ENCODE data around the gene HEATR5A.
A peak's percentile ranks its signal among the peaks of the same experiment; 100 is the strongest.
"Not testable (repeated sequence)": the region's sequence is repeated elsewhere in the genome, so short reads cannot be mapped to it uniquely, and the experiment has no call there.

Gene HEATR5A

DNA sequence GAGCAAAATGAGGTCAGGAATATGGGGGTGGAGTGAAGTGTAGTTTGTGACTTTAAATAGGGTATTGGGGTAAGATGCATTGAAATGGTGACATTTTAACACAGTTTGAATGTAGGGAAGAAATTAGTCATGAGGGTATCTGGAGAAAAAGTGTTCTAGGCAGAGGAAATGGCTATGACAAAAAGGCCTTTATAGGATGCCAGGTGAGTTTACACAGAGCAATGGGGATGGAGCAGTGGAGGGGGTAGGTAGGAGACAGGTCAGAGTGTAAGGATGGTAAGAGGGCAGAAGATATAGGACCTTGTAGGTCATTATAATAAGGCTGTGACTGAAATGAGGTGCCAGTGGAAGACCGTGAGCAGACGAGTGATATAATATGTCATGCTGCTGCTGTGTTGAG is 30.4 kb downstream of the HEATR5A start:
- DNase-seq (ENCODE audit: low spot score) = no peak
- FAIRE-seq = no peak

DNA sequence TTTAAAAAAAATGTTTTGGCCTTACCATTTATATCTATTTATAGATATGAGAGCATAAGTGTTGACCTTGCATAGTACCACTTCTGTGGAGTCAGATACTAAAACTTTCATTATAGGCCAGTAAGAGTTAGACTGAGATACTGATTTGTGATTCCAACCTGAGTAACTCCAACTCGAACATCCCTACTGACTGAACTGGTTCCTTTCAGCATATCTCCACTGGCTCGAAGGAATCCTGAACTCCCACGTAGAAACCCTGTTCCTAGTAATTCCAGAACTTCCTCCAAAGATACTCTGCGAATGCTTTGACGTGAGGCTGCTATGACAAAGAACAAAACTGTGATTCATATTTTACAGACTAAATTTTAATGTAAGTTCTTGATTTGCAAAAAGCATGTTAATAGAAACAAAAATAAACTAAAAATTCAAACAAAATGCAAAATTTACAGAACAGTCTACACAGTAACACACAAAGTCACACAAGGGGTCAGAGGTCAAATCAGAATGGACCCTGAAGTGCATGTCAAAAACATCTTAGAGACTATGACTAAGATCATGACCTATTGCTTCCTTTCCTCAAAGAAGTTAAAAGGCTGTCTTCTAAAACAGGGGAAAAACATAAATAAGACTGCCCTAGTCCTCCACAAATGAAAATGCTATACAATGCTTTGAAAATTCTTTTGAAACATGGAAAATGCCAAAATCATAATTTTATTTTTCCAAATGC is 31.5 kb downstream of the HEATR5A start:
- FAIRE-seq = no peak
- DNase-seq (ENCODE audit: low spot score) = no peak

- no peak for FAIRE-seq
- no peak for DNase-seq (ENCODE audit: low spot score)
Observed at GRCh38 chr14:31387091-31387490, 33.3 kb downstream of the HEATR5A start.

- FAIRE-seq = no peak
- no peak for DNase-seq (ENCODE audit: low spot score)
Observed at GRCh38 chr14:31386271-31386670, 34.1 kb downstream of the HEATR5A start.

GRCh38 chr14:31382221-31382620 is 38.1 kb downstream of the HEATR5A start:
- no peak for DNase-seq (ENCODE audit: low spot score)
- FAIRE-seq = no peak

DNA sequence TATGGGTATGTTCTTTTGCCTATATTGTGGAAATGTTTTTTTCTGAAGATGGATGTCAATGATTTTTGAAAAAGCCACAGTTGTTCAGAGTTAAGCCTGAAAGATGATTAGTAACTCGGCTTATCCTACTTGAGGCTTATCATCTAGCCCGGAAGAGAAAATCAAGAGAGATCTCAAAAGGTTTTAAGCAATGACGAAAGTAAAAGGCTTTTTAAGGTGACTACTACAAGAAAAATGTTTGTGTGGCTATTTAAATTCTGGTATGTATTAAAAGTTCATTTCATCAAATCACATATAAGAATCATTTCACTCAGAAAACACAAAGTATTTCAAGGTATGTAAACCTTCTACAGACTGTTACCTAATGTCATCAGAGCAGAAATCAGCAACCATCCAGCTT is 40.2 kb downstream of the HEATR5A start:
- DNase-seq (ENCODE audit: low spot score) (no peak), FAIRE-seq (no peak)

DNA sequence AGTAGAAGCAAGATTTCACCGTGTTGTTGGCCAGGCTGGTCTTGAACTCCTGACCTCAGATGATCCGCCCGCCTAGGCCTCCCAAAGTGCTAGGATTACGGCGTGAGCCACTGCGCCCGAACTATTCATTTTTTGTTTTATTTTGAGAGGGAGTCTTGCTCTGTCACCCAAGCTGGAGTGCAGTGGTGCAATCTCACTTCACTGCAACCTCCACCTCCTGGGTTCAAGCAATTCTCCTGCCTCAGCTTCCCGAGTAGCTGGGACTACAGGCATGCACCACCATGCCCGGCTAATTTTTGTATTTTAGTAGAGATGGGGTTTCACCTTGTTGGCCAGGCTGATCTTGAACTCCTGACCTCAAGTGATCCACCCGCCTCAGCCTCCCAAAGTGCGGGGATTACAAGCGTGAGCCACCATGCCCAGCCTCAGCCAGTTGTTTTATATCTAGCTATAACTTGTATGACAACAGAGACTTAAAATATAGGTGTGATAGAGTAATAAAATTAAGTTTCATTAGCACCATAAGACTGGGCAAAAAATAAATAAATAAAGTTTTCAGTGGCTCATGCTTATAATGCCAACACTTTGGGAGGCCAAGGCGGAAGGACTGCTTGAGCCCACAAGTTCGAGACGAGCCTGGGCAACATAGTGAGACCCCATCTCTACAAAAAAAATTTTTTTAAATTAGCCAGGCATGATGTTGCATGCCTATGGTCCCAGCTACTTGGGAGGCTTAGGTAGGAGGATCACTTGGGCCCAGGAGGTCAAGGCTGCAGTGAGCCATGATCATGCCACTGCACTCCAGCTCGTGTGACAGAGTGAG is 41.0 kb downstream of the HEATR5A start:
- not testable (repeated sequence) for FAIRE-seq; DNase-seq (ENCODE audit: low spot score)

GRCh38 chr14:31377433-31377832 is 42.9 kb downstream of the HEATR5A start:
- no peak for DNase-seq (ENCODE audit: low spot score)
- no peak for FAIRE-seq

- DNase-seq (ENCODE audit: low spot score) (no peak), FAIRE-seq (no peak)
Observed at GRCh38 chr14:31371646-31372045, 48.7 kb downstream of the HEATR5A start.

- DNase-seq (ENCODE audit: low spot score) (no peak), FAIRE-seq (no peak)
Observed at GRCh38 chr14:31363331-31364073, 56.8 kb downstream of the HEATR5A start.

- no peak for DNase-seq (ENCODE audit: low spot score)
- FAIRE-seq = no peak
Observed at GRCh38 chr14:31362746-31363145, 57.6 kb downstream of the HEATR5A start.

GRCh38 chr14:31361761-31362160 is 58.6 kb downstream of the HEATR5A start:
- not testable (repeated sequence) for DNase-seq (ENCODE audit: low spot score); FAIRE-seq

GRCh38 chr14:31360919-31361662 is 59.3 kb downstream of the HEATR5A start:
- FAIRE-seq = no peak
- peak; percentile 66 for DNase-seq (ENCODE audit: low spot score)

- DNase-seq (ENCODE audit: low spot score) = no peak
- no peak for FAIRE-seq
Observed at GRCh38 chr14:31357279-31357678, 63.1 kb downstream of the HEATR5A start.

DNA sequence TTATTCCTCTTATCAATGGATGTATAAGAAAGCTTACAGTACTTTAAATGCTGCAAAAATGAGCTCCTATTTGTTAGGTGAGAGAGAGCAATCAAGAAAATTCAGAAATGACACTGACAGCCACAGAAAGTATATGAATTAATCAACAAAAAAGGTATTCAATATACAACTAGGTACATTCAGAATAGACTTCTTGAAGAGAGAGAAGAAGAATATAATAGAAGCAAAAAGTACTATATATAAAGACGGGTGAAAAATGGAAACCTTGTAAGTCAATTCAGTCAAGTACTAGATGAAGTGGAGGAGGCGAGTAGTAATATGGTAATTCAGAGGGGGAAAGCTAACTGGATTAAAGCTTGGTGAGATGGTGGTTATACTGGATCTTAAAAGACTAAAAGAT is 74.3 kb downstream of the HEATR5A start:
- DNase-seq (ENCODE audit: low spot score) (no peak), FAIRE-seq (no peak)

GRCh38 chr14:31341280-31341679 is 79.1 kb downstream of the HEATR5A start:
- FAIRE-seq = no peak

GRCh38 chr14:31340297-31341063 is 79.9 kb downstream of the HEATR5A start:
- DNase-seq (ENCODE audit: low spot score) (no peak), FAIRE-seq (no peak)

More at GRCh38 chr14:31341280-31341679, 79.1 kb downstream of the HEATR5A start:
- DNase-seq (ENCODE audit: low spot score) = no peak

GRCh38 chr14:31339743-31340142 is 80.6 kb downstream of the HEATR5A start:
- FAIRE-seq (no peak), DNase-seq (ENCODE audit: low spot score) (no peak)

- DNase-seq (ENCODE audit: low spot score) (no peak), FAIRE-seq (no peak)
Observed at GRCh38 chr14:31337331-31337730, 83.0 kb downstream of the HEATR5A start.

- no peak for FAIRE-seq
Observed at GRCh38 chr14:31336646-31337045, 83.7 kb downstream of the HEATR5A start.

More at GRCh38 chr14:31336646-31337045, 83.7 kb downstream of the HEATR5A start:
- no peak for DNase-seq (ENCODE audit: low spot score)
